NCI-H1694 treated with DMSO at 0.1 percent for 48 hours (cell line): ENCODE results near the gene GPATCH8.

ENCODE experiments used
- DNase-seq: peaks from one replicate; lab custom pipeline; 2025; lab: John Stamatoyannopoulos, UW

Gene GPATCH8

GRCh38 chr17:44451016-44451627, 52.1 kb downstream of the GPATCH8 start:
- no peak for DNase-seq

- DNase-seq = no peak
Measured at GRCh38 chr17:44448412-44448811, 54.8 kb downstream of the GPATCH8 start.

- DNase-seq = no peak
Measured at GRCh38 chr17:44444735-44445105, 58.5 kb downstream of the GPATCH8 start.

- no peak for DNase-seq
Measured at GRCh38 chr17:44442806-44443205, 60.4 kb downstream of the GPATCH8 start.

- no peak for DNase-seq
Measured at GRCh38 chr17:44439168-44439567, 64.0 kb downstream of the GPATCH8 start.

GRCh38 chr17:44438636-44439035, 64.6 kb downstream of the GPATCH8 start:
- DNase-seq = no peak

- DNase-seq = no peak
Measured at GRCh38 chr17:44436336-44436735, 66.9 kb downstream of the GPATCH8 start.

- DNase-seq = no peak
Measured at GRCh38 chr17:44432254-44433157, 70.7 kb downstream of the GPATCH8 start.

- DNase-seq = no peak
Measured at GRCh38 chr17:44424828-44425461, 78.3 kb downstream of the GPATCH8 start.

GRCh38 chr17:44417553-44417952, 85.7 kb downstream of the GPATCH8 start:
- no peak for DNase-seq

GRCh38 chr17:44416558-44417289, 86.5 kb downstream of the GPATCH8 start:
- DNase-seq = no peak

GRCh38 chr17:44414394-44415155, 88.6 kb downstream of the GPATCH8 start:
- no peak for DNase-seq

- DNase-seq = no peak
Measured at GRCh38 chr17:44409309-44410028, 93.7 kb downstream of the GPATCH8 start.

- DNase-seq = no peak
Measured at GRCh38 chr17:44408786-44409185, 94.4 kb downstream of the GPATCH8 start.

GRCh38 chr17:44402564-44403172, 100.5 kb downstream of the GPATCH8 start:
- no peak for DNase-seq

- no peak for DNase-seq
Measured at GRCh38 chr17:44400226-44400847, 102.9 kb downstream of the GPATCH8 start.

GRCh38 chr17:44398692-44399691, 104.2 kb downstream of the GPATCH8 start:
- no peak for DNase-seq
